Stomach (tissue), 9 donors: Measurements from ENCODE around the gene APBA1. TPM values are rescaled to one million over a fixed set of nuclear protein-coding genes. Genes with fewer than 3 reads are reported as not detected.

ENCODE experiments used
- DNase-seq, 2 donors: peaks; one replicate each; pipeline versions ENCODE4 v3.0.0 to v3.0.0-alpha.2; 2013 to 2019
- H3K27ac ChIP-seq, 5 donors: fragments of 200-600 bp in 4 of 5; sonication (generic) in 4 of 5; one replicate each; pipeline ENCODE4 v1.5.1; 2013 to 2019; ENCODE audit warnings: mild to moderate bottlenecking in 1 of 5, moderate library complexity in 1 of 5
- H3K27me3 ChIP-seq, 3 donors: fragments of 200-600 bp; sonication (generic); one replicate each; pipeline ENCODE4 v1.5.1; 2017 to 2019; ENCODE audit warnings: mixed run types in 1 of 3
- H3K36me3 ChIP-seq, 4 donors: fragments of 200-600 bp; sonication (generic); 1 replicate in 3 of 4; 2 replicates in 1 of 4; pipeline ENCODE4 v1.5.1; 2016 to 2019
- H3K4me1 ChIP-seq, 4 donors: fragments of 200-600 bp; sonication (generic); one replicate each; pipeline ENCODE4 v1.5.1; 2016 to 2019
- H3K4me3 ChIP-seq, 4 donors: fragments of 200-600 bp; sonication (generic) in 3 of 4; one replicate each; pipeline ENCODE4 v1.5.1; 2016 to 2019; ENCODE audit warnings: mild to moderate bottlenecking in 1 of 4
- H3K9me3 ChIP-seq, 4 donors: fragments of 200-600 bp; sonication (generic); one replicate each; pipeline ENCODE4 v1.5.1; 2016 to 2019
- CTCF ChIP-seq, 7 experiments: fragments of 450-650 bp in 4 of 7; fragments of 200-600 bp in 3 of 7; sonication (generic) in 3 of 7; IDR thresholded peaks; one replicate each; pipeline ENCODE4 v1.5.1; 2016 to 2019; ENCODE audit warnings: antibody characterized with exemption in 7 of 7, control low read depth in 2 of 7, mild to moderate bottlenecking in 1 of 7
- EP300 ChIP-seq: sonication (generic); formaldehyde crosslinking; IDR thresholded peaks from one replicate; pipeline ENCODE4 v1.6.1; 2017; ENCODE audit warnings: antibody characterized with exemption
- POLR2A ChIP-seq, 4 donors: fragments of 450-650 bp; IDR thresholded peaks; one replicate each; pipeline ENCODE4 v1.6.1; 2016; ENCODE audit warnings: antibody characterized with exemption in 4 of 4, control low read depth in 2 of 4, mild to moderate bottlenecking in 1 of 4, moderate library complexity in 1 of 4
- POLR2AphosphoS5 ChIP-seq, 3 donors: sonication (generic); formaldehyde crosslinking; IDR thresholded peaks; one replicate each; pipeline ENCODE4 v1.6.1; 2016; ENCODE audit warnings: antibody characterized with exemption in 3 of 3
- WGBS, 5 donors: extraction: QIAGEN DNeasy Blood & Tissue Kit in 3 of 5; methylation state at CpG; one replicate each; pipeline versions ENCODE4 v1.1.5 to v1.1.7; 2013 to 2018; 5-methylcytosine and 5-hydroxymethylcytosine counted together
- intact Hi-C: fragments of 100-400 bp; cut with DNase I; formaldehyde crosslinking; loops from one replicate; pipeline ENCODE4 v1.15.1; 2023; ENCODE audit warnings: low total_unique reads
- polyA plus RNA-seq, 3 donors: library from polyadenylated mRNA; stranded (reverse); fragments of 200-250 nt; gene quantifications; one replicate each; pipeline ENCODE4 v1.2.3, GENCODE V29; 2013
- total RNA-seq, 5 donors: library from RNA; depleted of rRNA; stranded (reverse); fragments of >200 nt; gene quantifications; one replicate each; pipeline versions ENCODE4 v1.1.0 to v1.2.3, GENCODE V29; 2014 to 2016
- donor health status: healthy with polysubstance abuse.
- donor health status: Bipolar disorder and iron deficiency.
- donor health status: healthy.

The APBA1 gene
- total and polyA plus RNA-seq, 8 donors: 0.50 to 14.2 (median 3.2) TPM

DNA sequence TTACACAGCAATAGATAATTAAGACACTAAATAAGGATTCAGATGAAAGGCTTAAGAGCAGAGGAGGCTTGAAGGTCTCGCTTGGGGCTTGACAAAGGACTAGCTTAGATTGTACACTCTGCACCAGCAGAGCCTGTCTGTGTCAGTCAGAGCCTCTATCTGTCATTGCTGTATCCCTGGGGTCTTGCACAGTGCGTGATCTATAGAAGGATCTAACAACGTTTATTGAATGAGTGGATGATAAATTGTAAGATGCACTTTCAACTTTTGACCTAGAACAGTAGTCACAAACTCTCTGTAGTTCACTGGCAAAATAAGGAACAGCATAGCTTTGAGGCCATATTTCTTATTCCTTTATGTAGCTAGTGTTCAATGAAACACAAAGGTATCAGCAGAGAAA is 173.7 kb downstream of the APBA1 start:
- Histone ChIP-seq H3K27me3 (no peaks in the 10 kb centered on the region), H3K27ac (no peak overlapping the region), H3K9me3 (no peaks in the 10 kb centered on the region), H3K4me1 (no peaks in the 10 kb centered on the region), H3K36me3 (no peaks in the 10 kb centered on the region), H3K4me3 (no peak overlapping the region)
- intact Hi-C loops: no loop called here
- 70 to 89% (median 82%) methylated on average over 3 of the region's 3 CpGs for WGBS, 5 donors
- TF ChIP-seq CTCF (IDR thresholded peaks at IDR 0.05) (no peak), POLR2AphosphoS5 (IDR thresholded peaks at IDR 0.05) (no peak), EP300 (no peak), POLR2A (IDR thresholded peaks at IDR 0.05) (no peak)
- DNase-seq: no peak

GRCh38 chr9:69497816-69498215 is 174.4 kb downstream of the APBA1 start:
- no peak for DNase-seq
- H3K27ac ChIP-seq: no peak overlapping the region
- TF ChIP-seq POLR2AphosphoS5 (IDR thresholded peaks at IDR 0.05): no peak
- no peak for TF ChIP-seq EP300
- no peak for TF ChIP-seq CTCF (IDR thresholded peaks at IDR 0.05)
- no peak for TF ChIP-seq POLR2A (IDR thresholded peaks at IDR 0.05)
- H3K4me3 ChIP-seq: no peak overlapping the region
- H3K4me1 ChIP-seq: no peaks in the 10 kb centered on the region
- 65 to 80% (median 77%) methylated on average over 4 of the region's 4 CpGs for WGBS, 5 donors
- intact Hi-C loops: no loop called here
- no peaks in the 10 kb centered on the region for H3K9me3 ChIP-seq
- H3K36me3 ChIP-seq: no peaks in the 10 kb centered on the region
- H3K27me3 ChIP-seq: no peaks in the 10 kb centered on the region

DNA sequence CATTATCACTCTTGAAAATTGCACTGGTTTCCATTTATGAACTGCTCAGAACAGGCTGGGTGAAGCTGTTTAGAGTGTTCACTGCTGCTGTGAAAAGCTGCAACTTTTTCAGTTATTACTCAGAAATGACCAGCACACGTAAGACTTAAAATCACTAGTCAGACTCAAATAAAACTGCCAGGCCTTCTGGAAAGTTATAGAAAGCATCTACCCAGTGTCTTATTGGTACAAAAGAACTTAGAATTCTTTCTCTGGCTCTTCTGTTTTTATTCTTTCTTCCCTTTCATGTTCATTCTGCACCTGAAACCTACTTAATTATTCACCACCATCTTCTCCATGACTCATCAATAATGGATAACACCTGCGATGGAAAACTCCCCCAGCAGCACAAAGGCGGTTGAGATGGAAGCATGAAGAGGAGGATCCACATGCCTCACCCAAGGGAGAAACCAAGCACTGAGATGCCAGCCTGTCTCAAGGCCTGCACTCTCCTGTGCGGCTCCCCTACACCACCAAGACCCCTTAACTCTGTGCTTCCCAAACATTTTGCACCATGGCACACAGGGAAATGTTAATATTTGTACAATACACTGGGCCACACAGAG is 175.2 kb downstream of the APBA1 start:
- no peak for DNase-seq
- H3K4me1 ChIP-seq: no peaks in the 10 kb centered on the region
- no peaks in the 10 kb centered on the region for H3K27me3 ChIP-seq
- TF ChIP-seq POLR2A (IDR thresholded peaks at IDR 0.05) (no peak), EP300 (no peak), CTCF (IDR thresholded peaks at IDR 0.05) (no peak), POLR2AphosphoS5 (IDR thresholded peaks at IDR 0.05) (no peak)
- H3K4me3 ChIP-seq: no peak overlapping the region
- H3K9me3 ChIP-seq: no peaks in the 10 kb centered on the region
- no peak overlapping the region for H3K27ac ChIP-seq
- WGBS, 5 donors: 77 to 93% (median 87%) methylated on average over 4 of the region's 4 CpGs
- intact Hi-C loops: no loop called here
- no peaks in the 10 kb centered on the region for H3K36me3 ChIP-seq

DNA sequence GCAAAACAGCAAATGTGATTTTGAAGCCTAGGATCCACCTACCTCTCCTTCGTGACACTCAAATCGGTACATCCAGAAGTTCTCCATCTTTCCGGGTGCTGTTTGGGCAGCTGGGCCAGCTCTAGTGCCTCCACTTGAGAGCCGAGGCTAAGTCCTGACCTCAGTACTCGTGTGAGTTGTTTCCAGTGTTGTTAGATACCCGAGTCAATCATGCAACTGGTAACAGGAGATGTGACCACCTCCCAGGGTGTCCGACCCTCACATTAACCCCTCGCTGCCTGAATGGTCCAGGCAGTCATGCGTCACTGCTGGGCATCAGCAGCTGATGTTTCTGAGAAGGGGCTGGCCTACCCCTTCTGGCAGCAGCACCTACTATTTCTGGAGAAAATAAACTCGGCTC is 176.9 kb downstream of the APBA1 start:
- Histone ChIP-seq H3K4me1 (no peaks in the 10 kb centered on the region), H3K4me3 (no peak overlapping the region), H3K9me3 (no peaks in the 10 kb centered on the region), H3K36me3 (no peaks in the 10 kb centered on the region), H3K27ac (no peak overlapping the region), H3K27me3 (no peaks in the 10 kb centered on the region)
- TF ChIP-seq POLR2AphosphoS5 (IDR thresholded peaks at IDR 0.05): no peak
- no peak for TF ChIP-seq POLR2A (IDR thresholded peaks at IDR 0.05)
- TF ChIP-seq EP300: no peak
- TF ChIP-seq CTCF (IDR thresholded peaks at IDR 0.05): no peak
- intact Hi-C loops: no loop called here
- 74 to 81% (median 76%) methylated on average over 10 of the region's 10 CpGs for WGBS, 5 donors
- no peak for DNase-seq
